HG03064 (cell line): Measurements from ENCODE around the gene MAGEA6.
"Not testable (repeated sequence)": the region's sequence is repeated elsewhere in the genome, so short reads cannot be mapped to it uniquely, and the experiment has no call there.

Experiments
- ATAC-seq: cut with Tn5 transposase; IDR thresholded peaks from one replicate; pipeline ENCODE4 v1.9.1; 2021; ENCODE audit warnings: low read depth; ENCODE audit not compliant: unreplicated experiment

MAGEA6 gene, protein sequence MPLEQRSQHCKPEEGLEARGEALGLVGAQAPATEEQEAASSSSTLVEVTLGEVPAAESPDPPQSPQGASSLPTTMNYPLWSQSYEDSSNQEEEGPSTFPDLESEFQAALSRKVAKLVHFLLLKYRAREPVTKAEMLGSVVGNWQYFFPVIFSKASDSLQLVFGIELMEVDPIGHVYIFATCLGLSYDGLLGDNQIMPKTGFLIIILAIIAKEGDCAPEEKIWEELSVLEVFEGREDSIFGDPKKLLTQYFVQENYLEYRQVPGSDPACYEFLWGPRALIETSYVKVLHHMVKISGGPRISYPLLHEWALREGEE

DNA sequence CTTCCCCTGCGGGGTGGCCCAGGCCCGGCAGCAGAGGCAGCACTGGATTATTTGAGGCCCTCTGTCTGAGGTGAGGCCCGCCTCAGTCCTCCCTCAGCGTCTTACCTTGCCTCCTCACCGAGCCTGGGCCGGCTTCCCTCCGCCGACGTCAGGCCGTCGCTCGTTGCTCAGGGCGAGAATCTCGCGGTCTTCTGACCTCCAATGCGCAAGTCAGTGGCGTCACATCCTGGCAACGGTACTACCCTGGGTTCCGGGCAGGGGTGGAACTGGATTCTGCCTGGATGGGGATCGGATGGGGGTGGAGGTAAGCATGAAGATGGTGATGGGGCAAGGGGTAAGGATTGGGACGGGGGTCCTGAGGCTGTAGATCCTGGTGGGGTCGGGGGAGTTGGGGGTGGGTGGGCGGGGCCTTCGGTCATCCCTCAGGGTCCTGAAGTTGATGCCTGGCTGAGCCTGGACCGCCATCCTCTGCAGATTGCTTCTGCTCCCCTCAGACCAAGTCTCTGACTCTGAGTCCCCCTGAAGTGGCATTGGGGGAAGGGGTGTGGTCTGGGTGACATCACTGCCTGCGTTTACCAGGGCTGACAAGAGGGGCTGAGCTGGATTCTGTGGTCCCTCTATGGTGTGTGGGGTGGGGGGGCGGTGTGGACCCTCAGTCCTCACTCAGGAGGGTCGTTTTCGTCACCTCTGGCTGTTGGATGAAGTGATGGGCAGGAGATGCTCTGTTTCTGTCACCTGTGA lies at the start of gene MAGEA6:
MAGEA6 (minus strand) TSS at position 141 of the 741 bp plus-strand sequence. CDS start 2,039 bp downstream, outside the sequence.
- ATAC-seq = not testable (repeated sequence)

- ATAC-seq = no peak
These were observed 49.8 kb upstream of the MAGEA6 start for GRCh38 chrX:152819266-152819665.

DNA sequence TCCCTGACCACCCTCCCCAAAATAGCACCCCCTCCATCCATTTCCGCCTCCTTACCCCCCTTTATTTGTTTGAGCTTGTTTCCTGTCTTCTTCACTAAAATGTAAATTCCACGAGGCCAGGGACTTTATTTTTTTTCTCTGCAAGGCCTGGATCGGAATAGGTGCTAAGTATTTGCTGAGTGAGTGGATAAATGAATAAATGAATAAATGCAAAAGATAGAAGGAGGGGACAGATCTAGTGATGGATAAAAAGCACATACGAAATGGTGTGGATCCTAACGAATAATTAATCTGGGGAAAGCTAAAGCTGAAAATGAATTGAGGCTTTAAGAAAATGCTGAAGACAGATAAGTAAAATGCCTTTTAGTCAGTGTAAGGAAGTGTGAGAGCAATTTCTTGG lies 48.9 kb upstream of the MAGEA6 start:
- ATAC-seq = no peak

DNA sequence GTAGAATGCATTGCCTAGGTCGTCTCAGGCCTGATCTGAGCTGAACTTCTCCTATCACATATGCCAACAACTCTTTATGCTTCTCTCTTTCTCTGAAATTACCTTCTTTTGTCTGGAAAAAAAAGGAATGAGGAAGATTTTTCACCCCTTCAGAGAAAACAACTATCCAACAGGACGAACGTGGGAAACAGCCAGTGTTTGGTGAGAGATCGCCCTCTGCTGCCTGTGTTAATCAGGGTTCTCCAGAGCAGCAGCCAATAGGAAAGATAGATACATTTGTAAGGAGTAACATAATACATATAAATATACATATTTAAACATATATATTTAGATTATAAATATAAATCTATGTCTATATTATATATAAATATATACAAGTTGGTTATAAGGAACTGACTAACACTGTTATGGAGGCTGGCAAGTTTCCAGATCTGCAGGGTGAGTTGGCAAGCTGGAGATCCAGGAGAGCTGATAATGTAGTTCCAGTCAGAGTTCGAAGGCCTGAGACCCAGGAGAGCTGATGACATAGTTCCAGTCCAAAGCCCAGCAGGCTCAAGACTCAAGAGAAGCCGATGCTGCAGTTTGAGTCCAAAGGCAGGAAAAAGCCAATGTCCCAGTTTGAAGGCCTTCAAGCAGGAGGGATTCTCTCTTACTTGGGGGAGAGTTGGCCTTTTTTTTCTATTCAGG lies 47.7 kb upstream of the MAGEA6 start:
- no peak for ATAC-seq

DNA sequence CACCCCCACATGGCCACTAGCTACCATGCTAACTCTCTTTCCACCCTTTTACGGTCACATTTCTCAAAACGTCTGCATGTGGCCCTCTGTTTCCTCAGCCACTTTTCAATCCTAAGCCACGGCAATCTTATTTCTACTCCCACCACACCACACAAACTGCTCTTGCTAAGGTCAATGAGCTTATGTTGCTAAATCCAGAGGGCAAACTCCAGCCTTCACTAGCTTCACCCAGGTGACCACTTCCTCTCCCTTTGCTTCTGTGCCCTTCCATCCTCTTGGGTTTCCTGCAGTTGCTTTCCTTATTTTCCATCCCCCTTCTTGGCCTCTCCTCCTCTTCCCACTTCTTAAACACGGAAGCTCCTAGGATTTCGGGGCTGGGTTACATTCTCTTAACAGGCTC lies 44.6 kb upstream of the MAGEA6 start:
- no peak for ATAC-seq

GRCh38 chrX:152813206-152813605 lies 43.7 kb upstream of the MAGEA6 start:
- no peak for ATAC-seq

DNA sequence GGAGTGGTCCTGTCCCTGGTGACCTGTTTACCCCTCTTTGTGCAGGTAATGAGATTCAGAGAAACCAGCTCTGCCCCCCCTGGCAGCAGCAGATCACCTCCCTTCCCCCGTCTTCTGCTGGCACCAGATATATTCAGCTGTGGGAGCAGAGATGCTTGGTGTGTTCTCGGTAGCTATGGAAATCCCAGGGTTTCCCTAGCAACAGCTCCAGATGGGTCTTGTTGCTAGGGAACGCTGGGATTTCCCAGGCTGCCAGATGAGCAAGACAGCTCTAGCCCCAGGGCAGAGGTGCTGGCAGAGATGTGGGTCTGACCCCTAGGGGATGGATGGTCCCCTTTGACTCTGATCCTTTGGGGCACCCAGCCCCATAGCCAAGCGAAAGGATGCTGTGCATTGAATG lies 40.9 kb upstream of the MAGEA6 start:
- no peak for ATAC-seq

DNA sequence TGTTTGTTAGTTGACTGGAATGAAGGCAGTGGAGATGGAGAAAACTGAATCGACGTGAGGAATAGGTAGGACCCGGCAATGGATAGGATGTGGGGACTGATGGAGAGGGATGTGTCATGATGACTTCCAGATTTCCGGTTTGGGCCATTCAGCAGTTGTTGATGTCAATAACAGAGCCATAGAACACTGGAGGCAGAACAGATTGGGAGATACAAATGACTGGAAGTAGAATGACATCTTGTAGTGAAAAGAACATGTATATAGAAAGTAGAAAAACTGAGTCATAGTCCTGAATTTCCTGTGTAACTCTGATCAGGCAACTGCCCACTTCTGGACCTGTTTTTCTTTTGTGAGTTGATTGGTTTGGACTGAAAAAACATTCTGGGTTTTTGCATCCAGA lies 36.5 kb upstream of the MAGEA6 start:
- ATAC-seq = no peak

GRCh38 chrX:152798945-152799344 lies 29.5 kb upstream of the MAGEA6 start:
- ATAC-seq = no peak

- not testable (repeated sequence) for ATAC-seq
These were observed 17.6 kb upstream of the MAGEA6 start for GRCh38 chrX:152787062-152787461.

GRCh38 chrX:152766562-152766961 lies 2.9 kb downstream of the MAGEA6 start:
- not testable (repeated sequence) for ATAC-seq

DNA sequence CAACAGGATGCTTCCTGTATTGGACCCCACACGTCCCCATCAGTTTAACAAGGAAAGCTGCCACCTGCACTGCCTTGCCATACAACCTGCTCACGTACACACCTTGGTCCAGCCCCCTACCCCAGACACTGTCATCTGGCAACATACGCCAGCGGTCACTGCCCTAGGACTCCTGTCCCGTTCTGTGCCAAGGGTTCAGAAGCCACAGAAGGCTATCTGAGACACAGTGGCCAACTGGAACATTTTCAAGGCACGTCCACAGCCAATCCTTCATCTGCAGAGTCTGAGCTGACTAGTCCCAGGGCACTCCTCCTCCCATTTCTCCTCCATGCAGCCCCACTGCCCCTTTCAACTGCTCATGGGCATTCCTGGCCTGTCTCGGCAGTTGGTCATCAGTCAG lies 7.9 kb downstream of the MAGEA6 start:
- ATAC-seq = not testable (repeated sequence)

DNA sequence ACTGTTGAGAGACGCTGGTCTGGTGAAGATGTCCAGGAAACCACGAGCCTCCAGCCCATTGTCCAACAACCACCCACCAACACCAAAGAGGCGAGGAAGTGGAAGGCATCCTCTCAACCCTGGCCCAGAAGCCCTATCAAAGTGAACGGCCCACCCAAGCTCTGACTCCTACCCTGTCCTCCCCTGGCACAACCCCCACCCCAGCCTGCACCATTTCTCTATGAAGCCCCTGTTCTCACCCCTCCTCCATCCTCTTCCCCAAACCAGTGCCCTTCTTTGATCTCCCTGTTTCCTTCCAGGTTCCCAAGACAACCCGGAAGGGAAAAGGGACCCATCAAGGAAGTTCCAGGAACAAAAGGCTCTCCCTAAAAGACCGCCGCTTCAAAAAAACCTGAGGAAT lies 9.9 kb downstream of the MAGEA6 start:
- not testable (repeated sequence) for ATAC-seq

DNA sequence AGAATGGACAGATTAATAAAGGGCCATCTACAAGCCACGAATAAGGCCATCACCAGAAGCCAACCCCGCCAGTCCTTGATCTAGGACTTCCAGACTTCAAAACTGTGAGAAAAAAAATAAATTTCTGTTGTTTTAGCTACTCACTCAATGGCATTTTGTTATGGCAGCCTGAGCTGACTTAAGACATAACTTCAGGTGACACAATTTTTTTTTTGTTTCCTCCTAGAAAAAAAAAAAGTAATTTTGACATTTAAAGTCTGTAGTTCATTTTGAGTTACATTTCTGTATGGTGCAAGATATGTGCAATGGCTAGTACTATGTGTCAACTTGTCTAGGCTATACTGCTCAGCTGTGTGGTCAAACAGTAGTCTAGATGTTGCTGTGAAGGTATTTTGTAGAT lies 10.6 kb downstream of the MAGEA6 start, which contains the start of gene CSAG3:
CSAG3 (plus strand) TSS at position 301 of the 400 bp plus-strand sequence.
- ATAC-seq = not testable (repeated sequence)

GRCh38 chrX:152754871-152755270 lies 14.6 kb downstream of the MAGEA6 start:
- not testable (repeated sequence) for ATAC-seq

DNA sequence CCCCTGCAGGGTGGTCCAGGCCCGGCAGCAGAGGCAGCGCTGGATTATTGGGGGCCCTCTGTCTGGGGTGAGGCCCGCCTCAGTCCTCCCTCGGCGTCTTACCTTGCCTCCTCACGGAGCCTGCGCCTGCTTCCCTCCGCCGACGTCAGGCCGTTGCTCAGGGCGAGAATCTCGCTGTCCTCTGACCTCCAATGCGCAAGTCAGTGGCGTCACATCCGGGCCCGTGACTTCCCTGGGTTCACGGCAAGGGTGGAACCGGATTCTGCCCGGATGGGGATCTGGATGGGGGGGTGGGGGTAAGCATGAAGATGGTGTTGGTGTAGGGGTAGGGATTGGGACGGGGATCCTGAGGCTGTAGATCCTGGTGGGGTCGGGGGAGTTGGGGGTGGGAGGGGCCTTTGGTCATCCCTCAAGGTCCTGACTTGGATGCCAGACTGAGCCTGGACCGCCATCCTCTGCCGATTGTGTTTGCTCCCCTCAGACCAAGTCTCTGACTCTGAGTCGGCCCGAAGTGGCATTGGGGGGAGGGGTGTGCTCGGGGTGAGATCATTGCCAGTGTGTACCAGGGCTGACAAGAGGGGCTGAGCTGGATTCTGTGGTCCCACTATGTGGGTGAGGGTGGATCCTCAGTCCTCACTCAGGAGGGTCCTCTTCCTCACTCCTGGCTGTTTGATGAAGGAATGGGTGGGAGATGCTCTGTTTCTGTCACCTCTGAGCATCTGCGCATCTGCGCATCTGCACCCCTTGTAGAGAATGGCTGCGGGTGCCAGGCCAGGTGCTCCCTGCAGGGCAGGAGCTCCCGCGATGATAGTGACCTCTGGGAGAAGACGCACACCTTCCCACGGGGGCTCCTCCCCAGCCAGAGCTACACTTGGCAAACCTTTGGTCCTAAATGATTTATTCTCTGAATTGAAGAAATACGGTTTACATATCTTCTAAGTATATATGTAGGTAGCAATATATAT lies 15.5 kb downstream of the MAGEA6 start, which contains the start of gene MAGEA2:
MAGEA2 (minus strand) TSS at position 157 of the 965 bp plus-strand sequence. CDS start 2,479 bp downstream, outside the sequence.
- ATAC-seq = not testable (repeated sequence)

DNA sequence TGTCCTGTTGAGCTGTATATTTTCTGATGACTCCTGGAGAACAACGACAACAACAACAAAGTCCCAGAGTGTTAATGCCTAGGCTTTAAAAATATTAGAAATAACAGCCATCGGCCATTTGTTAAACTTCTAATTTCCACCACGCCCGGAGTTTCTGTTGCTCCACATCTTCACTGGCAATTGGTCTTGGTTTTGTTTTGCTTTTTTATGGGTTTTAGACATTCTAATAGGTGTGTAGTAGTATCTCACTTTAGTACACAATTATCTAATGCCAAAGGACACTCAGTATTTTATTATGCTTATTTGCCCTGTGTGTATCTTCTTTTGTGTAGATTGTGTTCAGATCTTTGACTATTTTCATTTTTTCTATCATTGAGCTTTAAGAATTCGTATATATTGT lies 30.9 kb downstream of the MAGEA6 start:
- no peak for ATAC-seq

DNA sequence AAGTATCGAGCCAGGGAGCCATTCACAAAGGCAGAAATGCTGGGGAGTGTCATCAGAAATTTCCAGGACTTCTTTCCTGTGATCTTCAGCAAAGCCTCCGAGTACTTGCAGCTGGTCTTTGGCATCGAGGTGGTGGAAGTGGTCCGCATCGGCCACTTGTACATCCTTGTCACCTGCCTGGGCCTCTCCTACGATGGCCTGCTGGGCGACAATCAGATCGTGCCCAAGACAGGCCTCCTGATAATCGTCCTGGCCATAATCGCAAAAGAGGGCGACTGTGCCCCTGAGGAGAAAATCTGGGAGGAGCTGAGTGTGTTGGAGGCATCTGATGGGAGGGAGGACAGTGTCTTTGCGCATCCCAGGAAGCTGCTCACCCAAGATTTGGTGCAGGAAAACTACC lies 33.0 kb downstream of the MAGEA6 start:
- not testable (repeated sequence) for ATAC-seq

DNA sequence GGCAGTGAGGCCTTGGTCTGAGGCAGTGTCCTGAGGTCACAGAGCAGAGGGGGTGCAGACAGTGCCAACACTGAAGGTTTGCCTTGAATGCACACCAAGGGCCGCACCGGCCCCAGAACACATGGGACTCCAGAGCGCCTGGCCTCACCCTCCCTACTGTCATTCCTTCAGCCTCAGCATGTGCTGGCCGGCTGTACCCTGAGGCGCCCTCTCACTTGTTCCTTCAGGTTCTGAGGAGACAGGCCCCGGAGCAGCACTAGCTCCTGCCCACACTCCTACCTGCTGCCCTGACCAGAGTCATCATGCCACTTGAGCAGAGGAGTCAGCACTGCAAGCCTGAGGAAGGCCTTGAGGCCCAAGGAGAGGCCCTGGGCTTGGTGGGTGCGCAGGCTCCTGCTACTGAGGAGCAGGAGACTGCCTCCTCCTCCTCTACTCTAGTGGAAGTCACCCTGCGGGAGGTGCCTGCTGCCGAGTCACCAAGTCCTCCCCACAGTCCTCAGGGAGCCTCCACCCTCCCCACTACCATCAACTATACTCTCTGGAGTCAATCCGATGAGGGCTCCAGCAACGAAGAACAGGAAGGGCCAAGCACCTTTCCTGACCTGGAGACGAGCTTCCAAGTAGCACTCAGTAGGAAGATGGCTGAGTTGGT lies 33.5 kb downstream of the MAGEA6 start:
- no peak for ATAC-seq
